GM12891 (cell line): ENCODE measurements around the gene ZDHHC5.

Source experiments
- PAX5 ChIP-seq: IDR thresholded peaks from 2 replicates; pipeline ENCODE4 v1.6.1; 2011; ENCODE audit warnings: low read length, moderate library complexity, mild to moderate bottlenecking; ENCODE audit not compliant: insufficient read depth, severe bottlenecking
- POLR2A ChIP-seq: IDR thresholded peaks from 2 replicates; pipeline ENCODE4 v1.6.1; 2011; ENCODE audit warnings: low read depth, low read length, control low read depth
- POLR2AphosphoS5 ChIP-seq: IDR thresholded peaks from 2 replicates; pipeline ENCODE4 v1.6.1; 2011; ENCODE audit warnings: low read depth, low read length, control low read depth
- TAF1 ChIP-seq: IDR thresholded peaks from 2 replicates; pipeline ENCODE4 v1.6.1; 2011; ENCODE audit warnings: low read depth, low read length, control low read depth

DNA sequence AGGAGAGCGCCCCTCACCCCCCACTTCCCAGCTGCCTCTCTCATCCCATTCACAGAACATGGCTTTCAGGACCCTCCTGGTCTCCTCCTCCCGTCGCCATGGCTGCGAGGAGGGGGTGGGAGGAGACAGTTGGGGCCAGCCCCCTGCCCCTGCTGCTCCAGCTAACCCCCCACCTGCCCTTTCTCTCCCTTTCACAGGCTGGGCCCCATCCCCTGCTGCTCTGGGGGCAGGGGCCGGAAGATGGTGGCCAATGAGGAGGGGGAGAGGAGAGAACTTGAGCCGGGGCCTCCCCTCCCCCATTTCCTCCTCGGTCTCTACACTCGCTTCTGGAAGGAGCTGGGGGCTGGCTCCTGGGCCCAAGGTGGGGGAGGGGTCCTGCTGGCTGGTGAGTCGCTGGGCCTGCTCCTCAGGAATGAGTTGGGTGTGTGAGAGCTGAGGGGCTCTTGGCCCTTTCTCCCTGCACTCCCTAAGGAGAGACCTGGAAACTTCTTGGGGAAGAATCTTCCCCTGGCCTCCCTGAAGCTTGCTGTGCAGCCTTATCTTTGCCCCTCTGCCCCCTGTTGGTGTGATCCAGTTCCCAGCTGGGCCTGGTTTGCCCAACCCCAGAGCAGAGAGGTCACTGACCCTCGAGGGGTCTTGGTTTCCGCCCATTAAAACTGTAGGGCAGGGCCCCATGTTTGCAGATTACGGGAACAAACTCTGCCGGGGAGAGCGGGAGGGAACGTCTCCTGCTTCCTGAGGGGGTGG is 28.4 kb upstream of the ZDHHC5 start:
- no peak for TF ChIP-seq POLR2A
- no peak for TF ChIP-seq PAX5
- no peak for TF ChIP-seq POLR2AphosphoS5
- TF ChIP-seq TAF1: no peak
